Neural cell (in vitro differentiated cells): Measurements from ENCODE around the gene CFDP1.

ENCODE experiments used
- CTCF ChIP-seq: fragments of 450-650 bp; IDR thresholded peaks from 2 replicates; pipeline ENCODE4 v1.5.1; 2014; ENCODE audit warnings: antibody characterized with exemption, mild to moderate bottlenecking, moderate library complexity; ENCODE audit not compliant: poor library complexity, severe bottlenecking
- EP300 ChIP-seq: fragments of 450-650 bp; conservative IDR thresholded peaks from 2 replicates; pipeline ENCODE4 v1.6.1; 2014; ENCODE audit warnings: antibody characterized with exemption, mild to moderate bottlenecking, moderate library complexity; ENCODE audit not compliant: poor library complexity, severe bottlenecking
- EZH2 ChIP-seq: fragments of 200-600, 300-800 bp; shearing (Covaris generic), sonication (generic); IDR thresholded peaks from 2 replicates; pipeline ENCODE4 v1.6.1; 2014; ENCODE audit warnings: antibody characterized with exemption, low read length, borderline replicate concordance, mild to moderate bottlenecking; ENCODE audit not compliant: insufficient read depth, poor library complexity, severe bottlenecking
- MXI1 ChIP-seq: fragments of 450-650 bp; conservative IDR thresholded peaks from 2 replicates; pipeline ENCODE4 v1.6.1; 2014; ENCODE audit warnings: antibody characterized with exemption, mild to moderate bottlenecking; ENCODE audit not compliant: poor library complexity, severe bottlenecking
- POLR2AphosphoS5 ChIP-seq: IDR thresholded peaks from 2 replicates; pipeline ENCODE4 v1.6.1; 2012
- RAD21 ChIP-seq: fragments of 450-650 bp; conservative IDR thresholded peaks from 2 replicates; pipeline ENCODE4 v1.6.1; 2014; ENCODE audit warnings: antibody characterized with exemption, mild to moderate bottlenecking, moderate library complexity
- REST ChIP-seq: IDR thresholded peaks from 2 replicates; pipeline ENCODE4 v1.6.1; 2012; ENCODE audit warnings: borderline replicate concordance
- SMC3 ChIP-seq: fragments of 450-650 bp; conservative IDR thresholded peaks from 2 replicates; pipeline ENCODE4 v1.6.1; 2014; ENCODE audit warnings: antibody characterized with exemption, mild to moderate bottlenecking, moderate library complexity; ENCODE audit not compliant: poor library complexity
- TAF1 ChIP-seq: IDR thresholded peaks from 2 replicates; pipeline ENCODE4 v1.6.1; 2012; ENCODE audit warnings: low read depth

- TF ChIP-seq POLR2AphosphoS5 (no peak), CTCF (no peak), REST (no peak), EP300 (no peak), EZH2 (no peak), RAD21 (no peak), TAF1 (no peak), MXI1 (no peak), SMC3 (no peak)
Measured at GRCh38 chr16:75248536-75249380, 184.5 kb downstream of the CFDP1 start.
